Thyroid gland (tissue), 4 donors: Measurements from ENCODE around the gene TMPRSS11F.

Source experiments
- CTCF ChIP-seq, 6 experiments: fragments of 200-600 bp in 3 of 6; fragments of 450-650 bp in 3 of 6; sonication (generic) in 3 of 6; IDR thresholded peaks; one replicate each; pipeline ENCODE4 v1.5.1; 2016 to 2019; ENCODE audit warnings: antibody characterized with exemption in 6 of 6, mild to moderate bottlenecking in 2 of 6, inconsistent platforms in 1 of 6, moderate library complexity in 1 of 6
- POLR2A ChIP-seq, 2 donors: fragments of 450-650 bp; IDR thresholded peaks; one replicate each; pipeline ENCODE4 v1.6.1; 2017; ENCODE audit warnings: antibody characterized with exemption in 2 of 2, mild to moderate bottlenecking in 2 of 2, moderate library complexity in 1 of 2

DNA sequence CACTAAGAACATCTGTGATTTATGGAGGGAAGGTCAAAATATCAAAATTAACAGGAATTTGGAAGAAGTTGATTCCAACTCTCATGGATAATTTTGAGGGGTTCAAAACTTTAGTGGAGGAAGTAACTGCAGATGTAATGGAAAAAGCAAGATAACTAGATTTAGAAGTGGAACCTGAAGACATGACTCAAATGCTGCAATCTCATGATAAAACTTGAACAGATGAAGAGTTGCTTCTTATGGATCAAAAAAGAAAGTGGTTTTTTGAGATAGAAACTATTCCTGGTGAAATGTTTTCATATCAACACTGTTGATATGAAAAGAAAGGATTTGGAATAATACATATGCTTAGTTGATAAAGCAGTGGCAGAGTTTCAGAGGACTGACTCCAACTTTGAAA lies 9.7 kb downstream of the TMPRSS11F start:
- TF ChIP-seq CTCF (IDR thresholded peaks at IDR 0.05) (no peak), POLR2A (IDR thresholded peaks at IDR 0.05) (no peak)
